HepG2 (cell line): ENCODE data around the gene SAPCD1. TPM values are rescaled to one million over a fixed set of nuclear protein-coding genes. Genes with fewer than 3 reads are reported as not detected.

Experiments used
- ATF4 ChIP-seq, 2 experiments: fragments of 450-650 bp in 1 of 2; sonication (generic) in 1 of 2; formaldehyde crosslinking; IDR thresholded peaks; 2 replicates each; pipeline versions ENCODE4 v1.5.0 to v1.8.0; 2020 to 2022; ENCODE audit warnings: mild to moderate bottlenecking in 1 of 2, missing genetic modification reagents in 1 of 2
- CSRNP1 ChIP-seq: sonication (generic); formaldehyde crosslinking; IDR thresholded peaks from 2 replicates; pipeline ENCODE4 v1.8.1; 2023; ENCODE audit warnings: mild to moderate bottlenecking, missing genetic modification reagents
- HMG20B ChIP-seq: conservative IDR thresholded peaks from 2 replicates; pipeline ENCODE4 v1.6.1; 2016; ENCODE audit warnings: missing genetic modification reagents, missing compliant biosample characterization
- HNRNPL ChIP-seq: fragments of 200-400 bp; formaldehyde crosslinking; IDR thresholded peaks from 2 replicates; pipeline ENCODE4 v1.6.1; 2017; ENCODE audit warnings: mild to moderate bottlenecking, low read depth, low read length
- ISL2 ChIP-seq: sonication (generic); formaldehyde crosslinking; IDR thresholded peaks from 2 replicates; pipeline ENCODE4 v1.5.0; 2020; ENCODE audit warnings: missing genetic modification reagents
- KLF12 ChIP-seq: sonication (generic); formaldehyde crosslinking; IDR thresholded peaks from 2 replicates; pipeline ENCODE4 v1.4.0; 2020; ENCODE audit warnings: missing genetic modification reagents, borderline replicate concordance
- NONO ChIP-seq, 2 experiments: fragments of 450-650 bp in 1 of 2; sonication (generic) in 1 of 2; formaldehyde crosslinking in 1 of 2; IDR thresholded peaks in 1 of 2; conservative IDR thresholded peaks in 1 of 2; 2 replicates each; pipeline versions ENCODE4 v1.6.1 to v1.8.0; 2017 to 2022; ENCODE audit warnings: mild to moderate bottlenecking in 1 of 2, missing genetic modification reagents in 1 of 2, moderate library complexity in 1 of 2
- NR2F6 ChIP-seq, 2 experiments: IDR thresholded peaks; 2 replicates each; pipeline ENCODE4 v1.6.1; 2016; ENCODE audit warnings: antibody characterized with exemption in 1 of 2, mild to moderate bottlenecking in 1 of 2
- RAD21 ChIP-seq: fragments of 450-650 bp; formaldehyde crosslinking; IDR thresholded peaks from 2 replicates; pipeline ENCODE4 v1.5.0; 2020; ENCODE audit warnings: mild to moderate bottlenecking
- REPIN1 ChIP-seq: sonication (generic); formaldehyde crosslinking; IDR thresholded peaks from 2 replicates; pipeline ENCODE4 v1.8.0; 2022; ENCODE audit warnings: missing genetic modification reagents, low read depth, mild to moderate bottlenecking, borderline replicate concordance
- SAP130 ChIP-seq: IDR thresholded peaks from 2 replicates; pipeline ENCODE4 v1.6.1; 2016; ENCODE audit warnings: low read depth
- TARDBP ChIP-seq: sonication (generic); formaldehyde crosslinking; IDR thresholded peaks from 2 replicates; pipeline ENCODE4 v1.8.0; 2022; ENCODE audit warnings: mild to moderate bottlenecking, missing genetic modification reagents
- U2AF1 ChIP-seq: fragments of 200-400 bp; formaldehyde crosslinking; optimal IDR thresholded peaks from 2 replicates; pipeline ENCODE3; 2017; ENCODE audit warnings: mild to moderate bottlenecking, low read depth, low read length
- YEATS4 ChIP-seq: sonication (generic); formaldehyde crosslinking; IDR thresholded peaks from 2 replicates; pipeline ENCODE4 v1.4.0; 2020; ENCODE audit warnings: missing genetic modification reagents, borderline replicate concordance
- ZFX ChIP-seq: sonication (generic); formaldehyde crosslinking; IDR thresholded peaks from 2 replicates; pipeline ENCODE4 v1.4.0; 2020; ENCODE audit warnings: mild to moderate bottlenecking, low read depth, missing genetic modification reagents, moderate library complexity
- ZNF205 ChIP-seq: IDR thresholded peaks from 2 replicates; pipeline ENCODE4 v1.6.1; 2018; ENCODE audit warnings: missing biosample characterization, missing genetic modification reagents
- ZNF510 ChIP-seq: sonication (generic); formaldehyde crosslinking; IDR thresholded peaks from 2 replicates; pipeline ENCODE4 v1.4.0; 2020; ENCODE audit warnings: low read depth, mild to moderate bottlenecking, missing genetic modification reagents
- ZNF564 ChIP-seq: sonication (generic); formaldehyde crosslinking; IDR thresholded peaks from 2 replicates; pipeline ENCODE4 v1.8.1; 2023; ENCODE audit warnings: mild to moderate bottlenecking, missing genetic modification reagents
- ZNF572 ChIP-seq: sonication (generic); formaldehyde crosslinking; IDR thresholded peaks from 2 replicates; pipeline ENCODE4 v1.5.1; 2020; ENCODE audit warnings: mild to moderate bottlenecking, missing genetic modification reagents
- ZNF772 ChIP-seq: sonication (generic); formaldehyde crosslinking; IDR thresholded peaks from 2 replicates; pipeline ENCODE4 v1.5.0; 2020; ENCODE audit warnings: mild to moderate bottlenecking, missing genetic modification reagents
- polyA plus RNA-seq, 8 experiments: library from polyadenylated mRNA; depleted of rRNA in 3 of 8; stranded (reverse) in 7 of 8; unstranded in 1 of 8; fragments of >200 nt; fragmentation: Illumina TruSeq in 4 of 8; extraction: Trizol in 4 of 8; gene quantifications; 2 replicates each; pipeline versions ENCODE4 v1.2.1 to v1.2.3, GENCODE V29; 2011 to 2016; ENCODE audit warnings: low read depth in 4 of 8, missing spikeins in 1 of 8, mixed read lengths in 1 of 8; ENCODE audit not compliant: insufficient read depth in 1 of 8
- total RNA-seq, 5 experiments: library from RNA; depleted of rRNA; stranded (reverse); fragments of >200 nt; fragmentation: Illumina TruSeq; extraction: Trizol; gene quantifications; 2 replicates each; pipeline ENCODE4 v1.2.3, GENCODE V29; 2016; ENCODE audit warnings: low read depth in 1 of 5
- TF ChIP-seq, protein P1 (sequence below): IDR thresholded peaks from 2 replicates; pipeline ENCODE4 v1.6.1; 2016; ENCODE audit warnings: control low read depth
- TF ChIP-seq, protein P2 (sequence below): sonication (generic); formaldehyde crosslinking; IDR thresholded peaks from 2 replicates; pipeline ENCODE4 v1.4.0; 2020; ENCODE audit warnings: mild to moderate bottlenecking, missing genetic modification reagents
- TF ChIP-seq, protein P3 (sequence below), 2 experiments: sonication (generic) in 1 of 2; formaldehyde crosslinking in 1 of 2; IDR thresholded peaks; 2 replicates each; pipeline versions ENCODE4 v1.4.0 to v1.6.1; 2018 to 2020; ENCODE audit warnings: missing genetic modification reagents in 2 of 2, borderline replicate concordance in 1 of 2, low read depth in 1 of 2, mild to moderate bottlenecking in 1 of 2, missing biosample characterization in 1 of 2

The SAPCD1 gene
- total and polyA plus RNA-seq, 2 of the 13 experiments (the other 11 are each of a cell fraction or from before 2014, with no cell fraction given), result 2.5 to 3.9 TPM

DNA sequence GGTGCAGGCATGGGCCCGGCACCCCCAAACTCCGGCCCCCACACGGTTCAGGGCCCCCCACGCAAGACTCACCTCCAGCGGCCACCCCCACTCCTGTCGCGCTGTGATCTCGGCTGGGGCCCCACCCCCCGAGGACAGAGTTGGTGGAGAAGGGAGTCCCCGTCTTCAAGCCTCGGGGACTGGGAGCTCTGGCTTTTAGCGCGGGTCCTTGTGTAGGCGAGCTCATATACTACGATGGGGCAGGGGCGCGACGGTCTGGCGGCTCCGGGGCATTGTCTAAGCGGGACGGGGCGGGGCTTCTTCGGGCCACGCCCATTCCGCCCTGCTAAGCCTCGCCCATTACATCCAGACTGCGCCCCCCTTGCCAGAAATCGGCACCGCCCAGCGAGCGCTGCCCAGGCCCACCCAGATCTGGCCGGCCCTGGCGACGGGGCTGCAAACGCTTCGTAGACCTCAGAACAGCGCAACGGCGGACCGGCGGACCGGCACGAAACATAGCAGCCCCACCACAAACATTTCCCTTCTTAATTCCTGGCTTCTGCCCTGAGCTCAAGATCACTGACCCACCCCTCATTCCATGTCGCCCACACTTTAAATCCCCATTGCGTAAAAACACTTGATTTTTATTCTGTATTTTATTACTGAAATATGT, 32.4 kb upstream of the SAPCD1 start (continued):
- TF ChIP-seq ZNF772 (CRISPR knock-in tag) (peak; percentile 88), KLF12 (CRISPR knock-in tag) (no peak; the same call in 1 of the 2 replicates), TARDBP (peak; percentile 50), REPIN1 (CRISPR knock-in tag) (peak; percentile 9; the same call in 1 of the 2 replicates), ZFX (CRISPR knock-in tag) (peak; percentile 28), YEATS4 (0 out of 2 replicates have a peak, but pooled peaks have one; percentile 2), U2AF1 (peak; percentile 91), NONO (IDR thresholded peaks at IDR 0.05) (no peak), NONO (CRISPR knock-in tag; conservative IDR thresholded peaks at IDR 0.05) (peak; percentile 75; the same call in 1 of the 2 replicates), HMG20B (CRISPR knock-in tag) (no peak), NR2F6 (IDR thresholded peaks at IDR 0.05) (no peak), NR2F6 (CRISPR knock-in tag; IDR thresholded peaks at IDR 0.05) (no peak), ZNF572 (CRISPR knock-in tag) (peak; percentile 93), SAP130 (peak; percentile 4; the same call in 1 of the 2 replicates), ZNF510 (CRISPR knock-in tag) (no peak), ZNF564 (CRISPR knock-in tag) (peak; percentile 92), CSRNP1 (CRISPR knock-in tag) (peak; percentile 91; the same call in 1 of the 2 replicates), HNRNPL (peak; percentile 88; the same call in 1 of the 2 replicates), ATF4 (CRISPR knock-in tag; IDR thresholded peaks at IDR 0.05) (0 out of 4 replicates have a peak, but pooled peaks of 1 of the 2 experiments have one; percentile 27), RAD21 (CRISPR knock-in tag) (peak; percentile 20; the same call in 1 of the 2 replicates), ZNF205 (0 out of 2 replicates have a peak, but pooled peaks have one; percentile 12), ISL2 (CRISPR knock-in tag) (0 out of 2 replicates have a peak, but pooled peaks have one; percentile 15)
- TF ChIP-seq, protein P1, sequence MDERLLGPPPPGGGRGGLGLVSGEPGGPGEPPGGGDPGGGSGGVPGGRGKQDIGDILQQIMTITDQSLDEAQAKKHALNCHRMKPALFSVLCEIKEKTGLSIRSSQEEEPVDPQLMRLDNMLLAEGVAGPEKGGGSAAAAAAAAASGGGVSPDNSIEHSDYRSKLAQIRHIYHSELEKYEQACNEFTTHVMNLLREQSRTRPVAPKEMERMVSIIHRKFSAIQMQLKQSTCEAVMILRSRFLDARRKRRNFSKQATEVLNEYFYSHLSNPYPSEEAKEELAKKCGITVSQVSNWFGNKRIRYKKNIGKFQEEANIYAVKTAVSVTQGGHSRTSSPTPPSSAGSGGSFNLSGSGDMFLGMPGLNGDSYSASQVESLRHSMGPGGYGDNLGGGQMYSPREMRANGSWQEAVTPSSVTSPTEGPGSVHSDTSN (CRISPR knock-in tag), result no peak
- TF ChIP-seq, protein P2, sequence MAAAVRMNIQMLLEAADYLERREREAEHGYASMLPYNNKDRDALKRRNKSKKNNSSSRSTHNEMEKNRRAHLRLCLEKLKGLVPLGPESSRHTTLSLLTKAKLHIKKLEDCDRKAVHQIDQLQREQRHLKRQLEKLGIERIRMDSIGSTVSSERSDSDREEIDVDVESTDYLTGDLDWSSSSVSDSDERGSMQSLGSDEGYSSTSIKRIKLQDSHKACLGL (CRISPR knock-in tag), result peak; percentile 25; the same call in 1 of the 2 replicates
- TF ChIP-seq, protein P3, sequence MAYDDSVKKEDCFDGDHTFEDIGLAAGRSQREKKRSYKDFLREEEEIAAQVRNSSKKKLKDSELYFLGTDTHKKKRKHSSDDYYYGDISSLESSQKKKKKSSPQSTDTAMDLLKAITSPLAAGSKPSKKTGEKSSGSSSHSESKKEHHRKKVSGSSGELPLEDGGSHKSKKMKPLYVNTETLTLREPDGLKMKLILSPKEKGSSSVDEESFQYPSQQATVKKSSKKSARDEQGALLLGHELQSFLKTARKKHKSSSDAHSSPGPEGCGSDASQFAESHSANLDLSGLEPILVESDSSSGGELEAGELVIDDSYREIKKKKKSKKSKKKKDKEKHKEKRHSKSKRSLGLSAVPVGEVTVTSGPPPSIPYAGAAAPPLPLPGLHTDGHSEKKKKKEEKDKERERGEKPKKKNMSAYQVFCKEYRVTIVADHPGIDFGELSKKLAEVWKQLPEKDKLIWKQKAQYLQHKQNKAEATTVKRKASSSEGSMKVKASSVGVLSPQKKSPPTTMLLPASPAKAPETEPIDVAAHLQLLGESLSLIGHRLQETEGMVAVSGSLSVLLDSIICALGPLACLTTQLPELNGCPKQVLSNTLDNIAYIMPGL (CRISPR knock-in tag; IDR thresholded peaks at IDR 0.05; ENCODE audit: borderline replicate concordance in 1 of 2, low read depth in 1 of 2), result peak in 1 of 2 experiments; percentile 53; a peak in 1 of 4 replicates
